Nephron progenitor cell (in vitro differentiated cells): ENCODE results near the gene CTNNA2.

Experiments
- DNase-seq: peaks from one replicate; pipeline ENCODE4 v3.0.0; 2021
- H3K27ac Mint-ChIP-seq: 2 replicates; pipeline ENCODE4 v1.8.0; 2021; ENCODE audit warnings: mild to moderate bottlenecking, moderate library complexity, mixed read lengths
- H3K27me3 Mint-ChIP-seq: 2 replicates; pipeline ENCODE4 v1.8.0; 2021; ENCODE audit warnings: mild to moderate bottlenecking, low read depth, mixed read lengths; ENCODE audit not compliant: poor library complexity
- H3K36me3 Mint-ChIP-seq: 2 replicates; pipeline ENCODE4 v1.8.0; 2021; ENCODE audit warnings: low read depth, mixed read lengths
- H3K4me1 Mint-ChIP-seq: 2 replicates; pipeline ENCODE4 v1.8.0; 2021; ENCODE audit warnings: mixed read lengths
- H3K4me3 Mint-ChIP-seq: 2 replicates; pipeline ENCODE4 v1.8.0; 2021; ENCODE audit warnings: mild to moderate bottlenecking, moderate library complexity, mixed read lengths
- H3K9me3 Mint-ChIP-seq: 2 replicates; pipeline ENCODE4 v1.8.0; 2021; ENCODE audit warnings: mild to moderate bottlenecking, moderate library complexity, mixed read lengths
- TF ChIP-seq, protein P1 (sequence below): fragments of 200-600 bp; sonication (generic); IDR thresholded peaks from 2 replicates; pipeline ENCODE4 v1.5.0; 2021; ENCODE audit warnings: antibody characterized with exemption

CTNNA2 gene

DNA sequence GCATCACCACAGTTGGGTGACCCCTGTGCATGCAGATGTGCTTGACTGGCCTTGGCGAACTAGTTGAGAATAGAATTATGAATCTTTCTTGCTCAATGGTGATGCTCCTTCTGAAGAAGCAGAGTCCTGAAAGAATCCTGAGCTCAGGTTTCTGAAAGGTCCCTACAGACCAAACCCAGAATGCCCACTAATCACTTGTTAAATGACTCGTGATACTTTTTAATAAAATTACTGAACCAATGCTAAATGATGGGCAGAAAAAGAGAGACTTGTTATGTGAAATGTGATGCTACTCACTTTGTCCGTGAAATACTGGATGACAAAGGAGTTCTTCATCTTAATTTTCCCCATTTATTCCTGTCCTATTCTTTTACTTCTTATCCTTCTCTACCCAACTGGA, 1055.2 kb downstream of the CTNNA2 start:
- no peak overlapping the region for H3K4me3 Mint-ChIP-seq
- H3K9me3 Mint-ChIP-seq, result no peaks in the 10 kb centered on the region
- H3K27me3 Mint-ChIP-seq, result peaks cover 7% of the 10 kb centered on the region
- no peak overlapping the region for H3K27ac Mint-ChIP-seq
- TF ChIP-seq, protein P1, sequence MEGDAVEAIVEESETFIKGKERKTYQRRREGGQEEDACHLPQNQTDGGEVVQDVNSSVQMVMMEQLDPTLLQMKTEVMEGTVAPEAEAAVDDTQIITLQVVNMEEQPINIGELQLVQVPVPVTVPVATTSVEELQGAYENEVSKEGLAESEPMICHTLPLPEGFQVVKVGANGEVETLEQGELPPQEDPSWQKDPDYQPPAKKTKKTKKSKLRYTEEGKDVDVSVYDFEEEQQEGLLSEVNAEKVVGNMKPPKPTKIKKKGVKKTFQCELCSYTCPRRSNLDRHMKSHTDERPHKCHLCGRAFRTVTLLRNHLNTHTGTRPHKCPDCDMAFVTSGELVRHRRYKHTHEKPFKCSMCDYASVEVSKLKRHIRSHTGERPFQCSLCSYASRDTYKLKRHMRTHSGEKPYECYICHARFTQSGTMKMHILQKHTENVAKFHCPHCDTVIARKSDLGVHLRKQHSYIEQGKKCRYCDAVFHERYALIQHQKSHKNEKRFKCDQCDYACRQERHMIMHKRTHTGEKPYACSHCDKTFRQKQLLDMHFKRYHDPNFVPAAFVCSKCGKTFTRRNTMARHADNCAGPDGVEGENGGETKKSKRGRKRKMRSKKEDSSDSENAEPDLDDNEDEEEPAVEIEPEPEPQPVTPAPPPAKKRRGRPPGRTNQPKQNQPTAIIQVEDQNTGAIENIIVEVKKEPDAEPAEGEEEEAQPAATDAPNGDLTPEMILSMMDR, result no peak
- peaks cover 4% of the 10 kb centered on the region for H3K4me1 Mint-ChIP-seq
- no peak for DNase-seq
- H3K36me3 Mint-ChIP-seq, result no peaks in the 10 kb centered on the region

DNA sequence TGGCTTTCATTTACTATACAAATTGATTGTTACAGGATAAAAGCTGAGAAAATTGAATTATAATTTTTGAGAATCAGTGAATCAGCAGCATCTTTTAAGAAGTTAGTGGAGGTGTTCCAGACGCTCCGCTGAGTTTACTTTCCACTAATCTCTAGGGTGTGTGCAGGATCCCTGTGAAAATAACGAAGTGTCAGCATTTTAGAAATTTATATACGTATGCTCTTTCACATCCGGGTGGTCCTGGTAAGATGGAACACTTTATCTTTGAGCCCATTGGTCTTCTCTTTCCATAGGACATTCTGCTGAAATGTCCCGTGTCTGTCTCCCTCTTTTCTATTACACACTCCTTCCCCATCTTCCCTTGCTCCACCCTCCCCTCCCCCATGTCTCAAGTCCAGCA, 1060.3 kb downstream of the CTNNA2 start:
- H3K4me3 Mint-ChIP-seq, result no peak overlapping the region
- TF ChIP-seq, protein P1, result no peak
- no peak overlapping the region for H3K27ac Mint-ChIP-seq
- H3K4me1 Mint-ChIP-seq, result no peaks in the 10 kb centered on the region
- no peaks in the 10 kb centered on the region for H3K36me3 Mint-ChIP-seq
- no peaks in the 10 kb centered on the region for H3K9me3 Mint-ChIP-seq
- DNase-seq, result no peak
- H3K27me3 Mint-ChIP-seq, result peaks cover 4% of the 10 kb centered on the region

DNA sequence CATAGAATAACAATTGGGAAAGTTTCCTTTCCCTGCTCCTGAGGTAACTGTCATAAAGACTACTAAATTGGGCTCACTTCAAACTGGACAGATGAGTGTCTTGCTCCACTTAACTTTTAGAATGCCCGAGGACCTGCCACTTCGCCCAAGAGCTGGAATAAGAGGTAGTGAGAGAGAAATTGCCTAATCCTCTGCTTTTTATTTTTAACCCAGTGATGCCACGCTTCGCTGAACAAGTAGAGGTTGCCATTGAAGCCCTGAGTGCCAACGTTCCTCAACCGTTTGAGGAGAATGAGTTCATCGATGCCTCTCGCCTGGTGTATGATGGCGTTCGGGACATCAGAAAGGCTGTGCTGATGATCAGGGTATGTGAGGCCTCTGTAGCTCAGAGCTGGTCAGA, 1061.1 kb downstream of the CTNNA2 start:
- H3K27me3 Mint-ChIP-seq, result peaks cover 4% of the 10 kb centered on the region
- H3K27ac Mint-ChIP-seq, result no peak overlapping the region
- TF ChIP-seq, protein P1, result no peak
- H3K4me3 Mint-ChIP-seq, result no peak overlapping the region
- no peak for DNase-seq
- no peaks in the 10 kb centered on the region for H3K36me3 Mint-ChIP-seq
- H3K4me1 Mint-ChIP-seq, result no peaks in the 10 kb centered on the region
- H3K9me3 Mint-ChIP-seq, result no peaks in the 10 kb centered on the region

DNA sequence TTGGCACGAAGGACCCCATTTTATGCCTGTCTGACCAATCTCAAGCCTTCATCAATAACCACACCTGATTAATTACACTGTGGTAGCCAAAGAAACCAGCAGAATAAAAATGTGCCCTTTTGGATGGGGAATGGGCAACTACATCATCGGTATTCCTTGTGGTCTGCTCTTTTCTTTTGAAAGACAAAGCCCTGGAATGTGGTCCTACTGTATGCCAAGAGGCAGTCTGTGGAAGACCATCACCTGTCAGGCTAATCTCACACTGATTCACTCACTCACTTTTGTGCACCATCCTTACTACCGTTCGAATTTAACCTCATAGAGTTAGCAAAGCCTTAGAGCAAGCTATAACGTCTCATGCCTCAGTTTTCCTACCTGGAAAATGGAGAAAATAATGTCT, 1066.9 kb downstream of the CTNNA2 start:
- H3K27me3 Mint-ChIP-seq, result no peaks in the 10 kb centered on the region
- no peak overlapping the region for H3K4me3 Mint-ChIP-seq
- DNase-seq, result no peak
- H3K36me3 Mint-ChIP-seq, result no peaks in the 10 kb centered on the region
- H3K4me1 Mint-ChIP-seq, result no peaks in the 10 kb centered on the region
- H3K9me3 Mint-ChIP-seq, result no peaks in the 10 kb centered on the region
- H3K27ac Mint-ChIP-seq, result no peak overlapping the region
- TF ChIP-seq, protein P1, result no peak

DNA sequence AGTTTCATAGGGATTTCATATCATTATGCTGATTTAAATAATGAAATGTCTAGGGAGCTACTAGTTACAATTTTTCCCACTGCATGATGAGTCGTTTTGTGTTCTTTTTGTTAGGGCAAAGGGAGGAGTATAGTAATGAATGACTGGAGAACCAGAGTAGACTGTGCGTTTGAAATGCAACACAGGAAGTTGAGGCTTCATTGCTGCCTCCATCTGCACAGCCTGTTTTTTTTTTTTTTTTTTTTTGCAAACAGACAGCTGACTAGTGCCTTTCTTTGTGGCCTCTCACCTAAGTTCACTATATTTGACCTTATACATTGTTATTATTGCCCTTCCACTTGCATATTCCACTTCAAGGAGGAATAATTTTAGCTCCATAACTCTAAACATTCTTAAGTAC, 1078.4 kb downstream of the CTNNA2 start:
- TF ChIP-seq, protein P1, result no peak
- Mint-ChIP-seq H3K27ac (no peak overlapping the region), H3K9me3 (peaks cover 10% of the 10 kb centered on the region), H3K4me1 (no peaks in the 10 kb centered on the region), H3K36me3 (no peaks in the 10 kb centered on the region), H3K27me3 (no peaks in the 10 kb centered on the region), H3K4me3 (no peak overlapping the region)
- DNase-seq, result no peak

DNA sequence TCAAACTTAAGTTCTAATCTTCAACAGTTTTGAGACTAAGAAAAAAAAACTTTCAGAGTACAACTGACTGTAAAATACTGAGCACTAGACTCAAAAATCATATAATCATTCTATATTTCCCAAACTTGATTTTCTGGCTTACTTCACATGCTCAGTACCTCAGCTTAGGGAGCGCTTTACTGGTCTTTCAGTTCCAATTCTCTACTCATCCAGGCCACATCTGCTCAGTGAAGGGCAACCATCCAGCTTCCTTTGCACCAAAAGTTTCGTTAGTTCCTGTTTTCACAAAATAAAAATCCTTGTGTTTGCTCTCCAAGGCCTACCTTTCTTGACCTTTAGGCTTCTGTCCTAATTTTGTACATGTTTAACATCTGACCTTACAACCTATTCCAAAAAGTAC, 1079.3 kb downstream of the CTNNA2 start:
- Mint-ChIP-seq H3K36me3 (no peaks in the 10 kb centered on the region), H3K4me1 (no peaks in the 10 kb centered on the region), H3K4me3 (no peak overlapping the region), H3K27me3 (no peaks in the 10 kb centered on the region), H3K27ac (no peak overlapping the region), H3K9me3 (peaks cover 18% of the 10 kb centered on the region)
- DNase-seq, result no peak
- TF ChIP-seq, protein P1, result no peak
